Right lobe of liver (tissue), 6 donors: ENCODE results near the gene TAF4B. TPM values are rescaled to one million over a fixed set of nuclear protein-coding genes. Genes with fewer than 3 reads are reported as not detected.

Experiments used
- ATAC-seq, 4 donors: fragments of 200-7000 bp; cut with Tn5 transposase; one replicate each; pipeline ENCODE4 v1.9.1; 2020; ENCODE audit warnings: mild to moderate bottlenecking in 4 of 4, moderate library complexity in 4 of 4
- DNase-seq, 3 donors: peaks; one replicate each; pipeline ENCODE4 v3.0.0-alpha.2; 2020
- H3K27ac ChIP-seq, 3 donors: fragments of 200-600 bp; one replicate each; pipeline ENCODE4 v1.8.0; 2022
- H3K27me3 ChIP-seq, 2 donors: fragments of 200-600 bp; one replicate each; pipeline ENCODE4 v1.8.0; 2022
- H3K36me3 ChIP-seq, 4 donors: fragments of 200-600 bp; sonication (generic) in 1 of 4; one replicate each; pipeline versions ENCODE4 v1.5.1 to v1.8.0; 2017 to 2022; ENCODE audit warnings: control low read depth in 1 of 4
- H3K4me1 ChIP-seq, 4 donors: fragments of 200-600 bp; sonication (generic) in 1 of 4; one replicate each; pipeline versions ENCODE4 v1.5.1 to v1.8.0; 2017 to 2022; ENCODE audit warnings: control low read depth in 1 of 4
- H3K4me3 ChIP-seq, 3 donors: fragments of 200-600 bp; one replicate each; pipeline ENCODE4 v1.8.0; 2022
- H3K9me3 ChIP-seq, 4 donors: fragments of 200-600 bp; sonication (generic) in 1 of 4; one replicate each; pipeline versions ENCODE4 v1.5.1 to v1.8.0; 2017 to 2022; ENCODE audit warnings: control low read depth in 1 of 4
- POLR2A ChIP-seq: fragments of 450-650 bp; IDR thresholded peaks from one replicate; pipeline ENCODE4 v1.6.1; 2017; ENCODE audit warnings: antibody characterized with exemption, mild to moderate bottlenecking
- WGBS: methylation state at CpG from one replicate; pipeline ENCODE4 v1.1.6; 2018; ENCODE audit warnings: low coverage, low lambda C conversion rate; ENCODE audit not compliant: insufficient coverage; ENCODE audit errors: missing lambda C conversion rate; 5-methylcytosine and 5-hydroxymethylcytosine counted together
- intact Hi-C, 2 donors: fragments of 100-400 bp; cut with DNase I; formaldehyde crosslinking; loops; one replicate each; pipeline versions ENCODE4 v1.11.2 to v1.14.1; 2022
- total RNA-seq, 6 experiments: library from RNA; depleted of rRNA in 2 of 6; stranded (reverse); fragments of >200 nt in 2 of 6; fragmentation: NEBNext Ultra II Directional in 3 of 6; extraction: Animal tissue kit (Norgen Biotek cat#: 25700) in 3 of 6; gene quantifications; one replicate each; pipeline versions ENCODE4 v1.1.0 to v1.2.4, GENCODE V29; 2016 to 2023
- TF ChIP-seq, protein P1 (sequence below), 4 donors: fragments of 200-600 bp in 3 of 4; fragments of 450-650 bp in 1 of 4; IDR thresholded peaks; one replicate each; pipeline versions ENCODE4 v1.5.1 to v1.8.0; 2016 to 2022; ENCODE audit warnings: antibody characterized with exemption in 4 of 4, mild to moderate bottlenecking in 2 of 4
- donor health status: DM: no; HTN: yes; CAD: no.
- donor health status: DM: no; HTN: no; CAD: no.
- donor health status: DM: no; HTN: no; CAD: no.
- donor health status: DM: no; HTN: yes; CAD: no.
- donor health status: DM: no; HTN: yes; CAD: no.

TAF4B gene
- total RNA-seq, 6 experiments from 2014 or later = 0.09 to 0.44 (median 0.31) TPM

- WGBS = 67% methylated on average over 5 of the region's 5 CpGs
- TF ChIP-seq POLR2A = no peak
- TF ChIP-seq, protein P1, sequence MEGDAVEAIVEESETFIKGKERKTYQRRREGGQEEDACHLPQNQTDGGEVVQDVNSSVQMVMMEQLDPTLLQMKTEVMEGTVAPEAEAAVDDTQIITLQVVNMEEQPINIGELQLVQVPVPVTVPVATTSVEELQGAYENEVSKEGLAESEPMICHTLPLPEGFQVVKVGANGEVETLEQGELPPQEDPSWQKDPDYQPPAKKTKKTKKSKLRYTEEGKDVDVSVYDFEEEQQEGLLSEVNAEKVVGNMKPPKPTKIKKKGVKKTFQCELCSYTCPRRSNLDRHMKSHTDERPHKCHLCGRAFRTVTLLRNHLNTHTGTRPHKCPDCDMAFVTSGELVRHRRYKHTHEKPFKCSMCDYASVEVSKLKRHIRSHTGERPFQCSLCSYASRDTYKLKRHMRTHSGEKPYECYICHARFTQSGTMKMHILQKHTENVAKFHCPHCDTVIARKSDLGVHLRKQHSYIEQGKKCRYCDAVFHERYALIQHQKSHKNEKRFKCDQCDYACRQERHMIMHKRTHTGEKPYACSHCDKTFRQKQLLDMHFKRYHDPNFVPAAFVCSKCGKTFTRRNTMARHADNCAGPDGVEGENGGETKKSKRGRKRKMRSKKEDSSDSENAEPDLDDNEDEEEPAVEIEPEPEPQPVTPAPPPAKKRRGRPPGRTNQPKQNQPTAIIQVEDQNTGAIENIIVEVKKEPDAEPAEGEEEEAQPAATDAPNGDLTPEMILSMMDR (IDR thresholded peaks at IDR 0.05) = no peak
- DNase-seq (peak in 1 of 3 donors; percentile 12), ATAC-seq (no peak)
- intact Hi-C loops = no loop called here
- H3K36me3 ChIP-seq = no peaks in the 10 kb centered on the region
- no peaks in the 10 kb centered on the region for H3K9me3 ChIP-seq
- H3K4me3 ChIP-seq = no peak overlapping the region
- no peaks in the 10 kb centered on the region for H3K4me1 ChIP-seq
- H3K27me3 ChIP-seq = no peaks in the 10 kb centered on the region
- H3K27ac ChIP-seq = no peak overlapping the region
Observed at GRCh38 chr18:26425148-26425531, 198.9 kb downstream of the TAF4B start.

GRCh38 chr18:26429535-26430226, 203.4 kb downstream of the TAF4B start:
- no peak for TF ChIP-seq POLR2A
- TF ChIP-seq, protein P1 (IDR thresholded peaks at IDR 0.05) = no peak
- DNase-seq = no peak
- no peak overlapping the region for H3K27ac ChIP-seq
- no peaks in the 10 kb centered on the region for H3K4me1 ChIP-seq
- no peaks in the 10 kb centered on the region for H3K9me3 ChIP-seq
- intact Hi-C loops = no loop called here
- no peak for ATAC-seq
- H3K4me3 ChIP-seq = no peak overlapping the region
- WGBS = 52% methylated on average over 5 of the region's 5 CpGs
- no peaks in the 10 kb centered on the region for H3K36me3 ChIP-seq
- no peaks in the 10 kb centered on the region for H3K27me3 ChIP-seq

DNA sequence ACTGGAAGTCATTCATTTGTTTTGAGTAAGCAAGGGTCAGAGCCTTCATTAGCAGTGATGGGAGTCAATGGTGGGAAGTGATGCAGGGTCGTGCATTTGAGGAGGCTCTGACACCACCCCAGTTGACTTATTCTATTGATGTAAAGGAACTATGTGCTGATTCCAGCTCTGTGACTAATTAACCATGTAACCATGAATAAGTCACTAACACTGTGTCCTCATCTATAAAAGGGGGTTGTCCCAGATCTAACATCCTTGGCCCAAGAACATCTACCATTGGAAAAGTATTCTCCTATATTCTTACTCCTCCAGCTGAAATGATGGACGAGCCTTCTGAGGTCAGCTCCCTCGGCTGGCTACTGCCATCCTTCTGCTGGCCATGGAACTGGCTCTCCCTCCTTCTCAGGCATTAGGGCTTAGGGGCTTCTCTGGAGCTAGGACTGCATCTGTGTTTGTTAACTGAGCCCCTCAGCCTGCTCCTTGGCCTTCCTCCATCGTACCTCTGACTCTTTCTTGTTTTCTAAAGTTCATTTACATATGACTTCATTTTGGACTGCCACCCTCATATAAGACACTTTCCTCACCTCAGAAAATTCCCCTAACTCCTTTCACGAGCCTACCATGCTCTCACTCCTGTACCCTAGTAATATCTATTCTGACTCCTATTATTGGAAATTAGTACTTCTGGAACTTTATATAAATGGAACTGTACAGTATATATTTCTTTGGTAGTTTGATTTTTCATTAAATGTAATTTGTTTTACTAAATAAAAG, 206.6 kb downstream of the TAF4B start:
- no peak for ATAC-seq
- H3K36me3 ChIP-seq = no peaks in the 10 kb centered on the region
- intact Hi-C loops = no loop called here
- no peak overlapping the region for H3K4me3 ChIP-seq
- H3K27ac ChIP-seq = no peak overlapping the region
- TF ChIP-seq, protein P1 (IDR thresholded peaks at IDR 0.05) = no peak
- no peak for TF ChIP-seq POLR2A
- DNase-seq = no peak
- WGBS = 66% methylated on average over 5 of the region's 5 CpGs
- no peaks in the 10 kb centered on the region for H3K4me1 ChIP-seq
- H3K27me3 ChIP-seq = no peaks in the 10 kb centered on the region
- H3K9me3 ChIP-seq = no peaks in the 10 kb centered on the region

DNA sequence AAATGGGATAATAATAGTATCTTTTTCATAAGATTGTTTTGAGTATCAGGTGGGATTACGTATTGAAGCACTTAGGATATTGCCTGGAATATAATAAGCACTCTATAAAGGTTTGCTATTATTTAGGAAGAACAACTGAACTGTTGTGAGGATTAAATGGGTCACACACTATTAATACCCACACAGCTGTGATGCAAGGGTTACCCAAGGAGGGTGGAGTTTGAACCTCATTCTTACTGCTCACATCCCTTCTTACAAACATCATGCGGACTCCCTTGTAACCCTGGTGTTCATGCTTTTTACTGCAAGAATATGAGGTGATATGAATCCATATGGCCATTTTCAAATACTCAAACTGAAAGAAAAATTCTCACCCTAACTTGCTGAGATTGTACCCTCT, 208.6 kb downstream of the TAF4B start:
- TF ChIP-seq, protein P1 (IDR thresholded peaks at IDR 0.05) = no peak
- TF ChIP-seq POLR2A = no peak
- Histone ChIP-seq H3K9me3 (no peaks in the 10 kb centered on the region), H3K27me3 (no peaks in the 10 kb centered on the region), H3K27ac (no peak overlapping the region), H3K36me3 (no peaks in the 10 kb centered on the region), H3K4me3 (no peak overlapping the region), H3K4me1 (no peaks in the 10 kb centered on the region)
- intact Hi-C loops = no loop called here
- DNase-seq (no peak), ATAC-seq (no peak)
- 43% methylated on average over 2 of the region's 2 CpGs for WGBS
